GM21367 (cell line): ENCODE measurements around the gene ZNF326.
"Not testable (repeated sequence)": the region's sequence is repeated elsewhere in the genome, so short reads cannot be mapped to it uniquely, and the experiment has no call there.

ENCODE experiments used
- ATAC-seq: cut with Tn5 transposase; IDR thresholded peaks from one replicate; pipeline ENCODE4 v1.9.1; 2021; ENCODE audit not compliant: unreplicated experiment

Gene ZNF326

GRCh38 chr1:89996450-89997110, 1.7 kb downstream of the ZNF326 start:
- no peak for ATAC-seq

- not testable (repeated sequence) for ATAC-seq
These were observed 2.2 kb downstream of the ZNF326 start for GRCh38 chr1:89997152-89997551.

GRCh38 chr1:89998306-89998705, 3.4 kb downstream of the ZNF326 start:
- ATAC-seq: no peak

- ATAC-seq: no peak
These were observed 4.3 kb downstream of the ZNF326 start for GRCh38 chr1:89999208-89999607.

GRCh38 chr1:89999628-90000027, 4.7 kb downstream of the ZNF326 start:
- no peak for ATAC-seq

GRCh38 chr1:90000934-90001676, 6.2 kb downstream of the ZNF326 start:
- ATAC-seq: no peak

- ATAC-seq: no peak
These were observed 13.1 kb downstream of the ZNF326 start for GRCh38 chr1:90007979-90008404.

GRCh38 chr1:90012300-90012699, 17.4 kb downstream of the ZNF326 start:
- ATAC-seq: no peak

GRCh38 chr1:90023691-90024090, 28.8 kb downstream of the ZNF326 start:
- no peak for ATAC-seq

- no peak for ATAC-seq
These were observed 32.4 kb downstream of the ZNF326 start for GRCh38 chr1:90027281-90027680.

GRCh38 chr1:90039652-90040051, 44.7 kb downstream of the ZNF326 start:
- ATAC-seq: no peak

GRCh38 chr1:90043586-90043985, 48.7 kb downstream of the ZNF326 start:
- ATAC-seq: no peak

GRCh38 chr1:90044346-90044745, 49.4 kb downstream of the ZNF326 start:
- no peak for ATAC-seq

- no peak for ATAC-seq
These were observed 51.1 kb downstream of the ZNF326 start for GRCh38 chr1:90045853-90046563.

GRCh38 chr1:90046635-90047034, 51.7 kb downstream of the ZNF326 start:
- ATAC-seq: no peak

GRCh38 chr1:90048043-90048442, 53.1 kb downstream of the ZNF326 start:
- no peak for ATAC-seq

- not testable (repeated sequence) for ATAC-seq
These were observed 68.1 kb downstream of the ZNF326 start for GRCh38 chr1:90062700-90063643.

GRCh38 chr1:90064109-90064508, 69.2 kb downstream of the ZNF326 start:
- ATAC-seq: not testable (repeated sequence)

- no peak for ATAC-seq
These were observed 72.5 kb downstream of the ZNF326 start for GRCh38 chr1:90067194-90067931.
